NCI-H748 (cell line): ENCODE measurements around the gene SMTN.
"Not testable (repeated sequence)": the region's sequence is repeated elsewhere in the genome, so short reads cannot be mapped to it uniquely, and the experiment has no call there.

Experiments used
- DNase-seq: peaks from one replicate; lab custom pipeline; 2025; ENCODE audit not compliant: unreplicated experiment; lab: John Stamatoyannopoulos, UW

Gene SMTN

DNA sequence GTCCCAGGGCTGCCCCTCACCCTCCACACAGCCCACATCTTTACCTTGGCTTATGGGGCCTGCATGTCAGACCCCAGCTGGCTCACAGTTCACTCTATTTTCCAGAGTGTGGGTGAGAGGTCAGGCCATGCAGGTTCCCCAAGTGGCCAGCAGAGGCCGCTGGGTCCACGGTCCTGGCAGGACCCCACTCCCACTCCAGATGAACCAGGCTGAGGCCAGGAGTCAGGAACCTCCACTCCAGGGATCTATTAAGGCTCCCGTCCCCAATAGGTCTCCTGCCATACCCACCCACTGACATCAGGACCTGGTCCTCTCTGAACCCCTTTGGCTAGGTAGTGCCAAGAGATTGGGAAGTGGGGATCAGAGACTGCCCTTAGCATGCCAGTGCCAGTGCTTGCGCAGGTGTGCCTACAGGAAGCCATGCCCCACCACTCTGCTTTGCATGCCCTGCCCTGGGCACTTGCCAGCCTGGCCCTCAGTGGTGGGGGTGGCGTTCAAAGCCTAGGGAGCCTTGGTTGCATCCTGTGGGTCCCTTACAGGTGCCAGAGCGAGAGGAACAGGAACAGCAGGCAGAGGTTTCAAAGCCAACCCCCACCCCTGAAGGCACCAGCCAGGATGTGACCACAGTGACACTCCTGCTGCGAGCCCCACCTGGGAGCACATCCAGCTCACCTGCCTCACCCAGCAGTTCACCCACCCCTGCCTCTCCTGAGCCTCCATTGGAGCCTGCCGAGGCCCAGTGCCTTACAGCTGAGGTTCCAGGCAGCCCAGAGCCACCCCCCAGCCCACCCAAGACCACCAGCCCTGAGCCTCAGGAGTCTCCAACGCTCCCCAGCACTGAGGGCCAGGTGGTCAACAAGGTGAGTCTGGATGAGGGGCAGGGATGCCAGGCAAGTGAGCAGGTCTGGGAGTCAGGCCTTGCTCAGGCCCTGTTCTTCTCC, 8.3 kb downstream of the SMTN start:
- peak; percentile 16 for DNase-seq

DNA sequence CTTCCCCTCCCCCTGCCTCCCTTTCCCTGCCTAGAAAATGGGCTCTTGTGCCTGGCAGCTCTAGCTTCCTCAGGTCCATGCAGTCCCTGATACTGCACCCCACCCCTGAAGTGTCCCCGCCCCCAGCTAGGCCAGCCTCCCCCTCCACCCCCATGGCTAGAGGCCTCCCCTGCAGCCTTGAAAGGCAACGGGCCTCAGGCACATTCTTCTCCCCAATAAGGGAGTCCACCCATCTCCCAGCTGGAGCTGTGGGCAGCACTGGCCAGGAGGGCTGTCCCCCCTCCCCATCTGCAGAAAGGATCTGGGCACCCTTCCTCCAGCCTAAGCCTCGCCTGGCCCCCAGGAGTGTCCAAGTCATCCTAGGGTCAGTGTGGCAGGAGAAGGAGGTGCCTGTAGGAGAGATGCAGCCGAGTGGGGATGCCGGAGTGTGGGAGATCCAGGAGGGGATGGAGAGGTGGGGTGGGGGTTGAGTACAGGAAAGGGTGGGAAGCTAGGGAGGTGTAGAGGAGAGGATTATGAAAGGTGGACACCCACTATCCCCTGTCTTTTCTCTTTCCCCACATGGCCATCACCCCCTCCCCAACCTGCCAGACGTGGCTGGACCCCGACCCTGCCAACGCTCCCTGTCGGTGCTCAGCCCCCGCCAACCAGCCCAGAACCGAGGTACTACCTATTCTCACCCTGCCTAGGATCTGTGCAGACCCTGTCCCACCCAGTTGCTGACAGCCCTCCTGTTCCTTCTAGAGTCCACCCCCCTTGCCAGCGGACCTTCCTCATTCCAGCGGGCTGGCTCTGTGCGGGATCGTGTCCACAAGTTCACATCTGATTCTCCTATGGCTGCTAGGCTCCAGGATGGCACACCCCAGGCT, 9.3 kb downstream of the SMTN start:
- no peak for DNase-seq

DNA sequence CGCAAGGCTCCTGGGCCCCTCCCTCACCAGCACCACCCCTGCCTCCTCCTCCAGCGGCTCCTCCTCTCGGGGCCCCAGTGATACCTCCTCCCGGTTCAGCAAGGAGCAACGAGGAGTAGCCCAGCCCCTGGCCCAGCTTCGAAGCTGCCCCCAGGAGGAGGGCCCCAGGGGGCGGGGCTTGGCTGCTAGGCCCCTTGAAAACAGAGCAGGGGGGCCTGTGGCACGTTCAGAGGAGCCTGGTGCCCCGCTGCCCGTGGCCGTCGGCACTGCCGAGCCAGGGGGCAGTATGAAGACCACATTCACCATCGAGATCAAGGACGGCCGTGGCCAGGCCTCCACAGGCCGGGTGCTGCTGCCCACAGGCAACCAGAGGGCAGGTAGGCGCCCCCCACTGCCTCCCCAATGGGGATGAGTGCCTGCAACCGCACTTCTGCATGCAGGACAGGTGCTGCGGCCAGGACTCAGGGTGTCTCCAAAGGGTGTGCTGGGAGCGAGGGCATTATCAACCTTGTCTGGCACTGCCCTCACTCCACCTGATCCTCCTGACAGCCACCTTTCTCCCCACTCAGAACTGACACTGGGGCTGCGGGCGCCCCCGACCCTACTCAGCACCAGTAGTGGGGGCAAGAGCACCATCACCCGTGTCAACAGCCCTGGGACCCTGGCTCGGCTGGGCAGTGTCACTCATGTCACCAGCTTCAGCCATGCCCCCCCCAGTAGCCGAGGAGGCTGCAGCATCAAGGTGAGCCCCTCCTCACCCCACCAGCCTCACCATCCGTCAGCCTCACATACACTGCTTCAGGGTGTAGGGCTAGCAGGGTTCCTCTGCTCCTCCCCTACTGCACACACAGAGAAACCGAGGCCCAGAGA, 10.2 kb downstream of the SMTN start:
- DNase-seq = no peak

DNA sequence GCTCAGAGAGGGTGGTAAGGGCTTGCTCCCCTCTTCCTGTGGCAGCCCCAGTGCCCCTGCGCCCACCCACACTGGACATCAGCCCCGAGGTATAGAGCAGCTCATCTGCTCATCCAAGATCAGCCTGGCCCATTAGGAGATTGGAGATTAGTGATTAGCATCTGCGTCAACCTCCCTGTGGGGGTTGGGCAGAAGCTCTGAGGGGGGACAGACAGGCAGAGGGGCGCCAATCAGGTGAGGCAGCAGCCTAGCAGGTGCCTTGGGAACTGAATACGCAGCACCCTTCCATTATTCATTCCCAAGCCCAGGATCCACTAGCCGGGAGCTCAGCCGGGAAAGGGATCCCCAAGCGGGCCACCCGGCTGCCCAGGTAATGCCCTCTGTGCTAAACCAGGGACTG, 11.0 kb downstream of the SMTN start:
- DNase-seq = no peak

DNA sequence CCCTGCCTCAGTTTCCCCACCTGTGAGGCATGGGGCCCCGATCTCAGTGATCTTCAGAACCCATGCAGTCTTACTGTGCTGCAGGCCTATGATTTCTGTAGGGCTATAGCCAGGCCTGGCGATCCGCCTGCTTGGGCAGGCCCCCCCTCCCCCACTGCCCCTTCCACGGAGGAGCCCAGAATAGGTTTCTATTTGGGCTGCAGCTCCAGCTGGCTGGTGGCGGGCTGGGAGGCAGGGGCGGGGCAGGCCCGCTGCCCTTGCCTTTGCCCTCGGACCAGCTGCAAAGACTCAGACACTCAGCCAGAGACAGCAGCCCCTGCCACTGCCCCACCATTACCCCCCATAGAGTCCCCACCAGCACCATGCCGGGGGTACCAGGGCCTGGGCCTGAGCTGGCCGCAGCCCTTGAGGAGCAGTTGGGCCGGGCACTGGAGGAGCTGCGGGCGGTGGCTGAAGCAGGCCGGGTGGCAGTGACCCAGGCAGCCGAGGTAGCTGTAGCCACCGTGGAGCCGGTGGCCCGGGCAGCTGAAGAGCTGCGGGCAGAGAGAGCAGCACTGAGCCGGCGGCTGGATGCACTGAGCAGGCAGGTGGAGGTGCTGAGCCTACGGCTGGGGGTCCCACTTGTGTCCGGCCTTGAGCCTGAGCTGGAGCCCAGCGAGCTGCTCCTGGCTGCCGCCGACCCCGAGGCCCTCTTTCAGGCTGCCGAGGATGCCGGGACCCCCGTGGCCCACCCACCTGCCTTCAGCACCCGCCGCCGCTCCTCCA, 12.2 kb downstream of the SMTN start:
- DNase-seq = no peak

DNA sequence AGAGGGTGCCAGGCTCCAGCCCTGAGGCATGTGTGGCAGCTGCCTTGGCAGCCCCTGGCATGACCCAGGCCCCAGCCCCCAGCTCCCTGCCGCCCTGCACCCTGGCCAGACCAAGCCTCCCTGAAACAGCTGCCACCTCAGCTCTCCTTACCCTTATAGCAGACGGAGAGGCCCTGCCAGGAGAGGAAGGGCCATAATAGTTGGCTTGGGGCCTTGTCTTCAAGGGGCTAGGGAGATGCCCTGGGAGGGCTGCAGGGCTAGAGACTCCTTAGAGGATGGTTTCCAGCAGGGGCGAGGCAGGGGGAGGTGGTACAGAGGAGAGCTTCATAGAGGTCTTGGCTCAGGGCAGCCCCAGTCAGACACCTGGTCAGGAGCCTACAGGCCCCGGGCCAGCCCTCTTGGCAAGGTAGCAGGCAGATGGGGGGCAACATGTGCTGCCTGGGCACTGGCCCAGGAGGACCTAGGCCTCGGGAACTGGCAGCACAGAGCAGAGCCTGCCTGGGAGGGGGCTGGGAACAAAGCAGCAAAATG, 13.0 kb downstream of the SMTN start:
- no peak for DNase-seq

DNA sequence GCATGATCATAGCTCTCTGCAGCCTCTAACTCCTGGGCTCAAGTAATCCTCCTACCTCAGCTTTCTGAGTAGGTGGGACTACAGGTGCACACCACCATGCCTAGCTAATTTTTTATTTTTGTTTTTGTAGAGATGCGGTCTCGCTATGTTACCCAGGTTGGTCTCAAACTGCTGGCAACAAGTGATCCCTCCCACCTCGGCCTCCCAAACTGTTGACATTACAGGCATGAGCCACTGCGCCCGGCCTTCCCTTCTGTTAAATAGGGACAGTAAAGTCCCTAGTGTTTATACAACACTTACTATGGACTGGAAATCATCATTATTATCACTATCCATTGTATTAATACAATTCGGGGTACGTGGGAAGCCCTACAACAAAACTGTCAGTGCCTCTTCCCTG, 13.6 kb downstream of the SMTN start:
- no peak for DNase-seq

DNA sequence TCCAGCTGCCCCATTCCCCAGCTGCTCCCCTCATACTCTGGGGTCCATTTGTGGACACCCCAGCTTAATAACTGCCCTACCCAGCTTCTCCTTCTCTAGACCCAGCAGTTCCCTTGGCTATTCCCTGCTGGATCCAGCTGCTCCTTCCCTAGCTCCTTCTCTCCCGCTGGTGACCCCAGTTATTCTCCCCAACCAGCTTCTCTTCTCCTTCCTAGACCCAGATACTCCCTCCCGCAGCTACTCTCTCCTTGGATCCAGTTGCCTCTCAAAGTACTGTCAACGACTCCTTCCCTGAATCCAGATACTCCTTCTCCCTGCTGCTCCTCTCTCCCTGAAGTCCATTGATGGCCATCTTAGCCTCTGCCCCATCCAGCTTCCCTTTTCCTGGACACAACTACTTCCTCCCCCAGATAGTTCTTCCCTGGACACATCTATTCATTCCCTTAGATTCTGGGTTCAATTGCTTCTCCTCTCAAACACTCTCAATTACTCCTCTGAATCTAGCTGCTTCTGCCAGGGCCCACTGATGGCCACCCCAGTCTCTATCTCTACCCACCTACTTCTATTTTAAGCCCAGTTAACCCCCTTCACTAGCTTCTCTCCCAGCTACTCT, 14.6 kb downstream of the SMTN start:
- DNase-seq = no peak

DNA sequence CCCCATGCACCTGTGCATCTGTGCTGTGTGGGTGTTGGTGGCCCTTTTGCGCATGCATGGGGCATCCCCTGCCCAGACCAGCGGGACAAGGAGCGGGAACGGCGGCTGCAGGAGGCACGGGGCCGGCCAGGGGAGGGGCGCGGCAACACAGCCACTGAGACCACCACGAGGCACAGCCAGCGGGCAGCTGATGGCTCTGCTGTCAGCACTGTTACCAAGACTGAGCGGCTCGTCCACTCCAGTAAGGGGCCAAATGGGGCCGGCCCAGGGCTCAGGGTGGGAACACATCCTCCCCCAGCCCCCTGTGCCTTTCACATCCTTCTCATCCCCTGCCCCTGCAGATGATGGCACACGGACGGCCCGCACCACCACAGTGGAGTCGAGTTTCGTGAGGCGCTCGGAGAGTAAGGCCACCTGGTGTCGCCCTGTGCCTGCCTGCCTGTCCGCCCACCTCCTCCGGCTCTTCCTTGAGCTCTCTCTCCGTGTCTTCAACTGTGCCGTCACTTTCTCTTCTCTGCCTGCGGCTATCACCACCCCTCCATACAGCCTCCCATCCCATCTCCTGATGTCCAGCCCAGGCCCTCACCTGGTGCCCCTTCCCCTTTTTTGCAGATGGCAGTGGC, 15.7 kb downstream of the SMTN start:
- no peak for DNase-seq

DNA sequence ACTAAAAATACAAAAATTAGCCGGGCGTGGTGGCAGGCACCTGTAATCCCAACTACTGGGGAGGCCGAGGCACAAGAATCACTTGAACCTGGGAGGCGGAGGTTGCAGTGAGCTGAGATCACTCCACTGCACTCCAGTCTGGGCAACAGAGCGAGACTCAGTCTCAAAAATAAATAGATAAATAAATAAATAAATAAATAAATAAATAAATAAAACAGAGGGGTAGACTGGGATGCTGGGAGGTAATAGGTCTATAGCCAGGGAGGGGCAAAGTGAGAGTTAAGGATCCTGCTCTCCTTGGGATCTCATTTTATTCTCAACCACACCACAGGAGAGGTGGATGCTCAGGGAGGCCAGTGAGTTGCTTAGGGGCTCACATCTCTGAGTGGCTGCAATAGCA, 16.4 kb downstream of the SMTN start:
- not testable (repeated sequence) for DNase-seq

DNA sequence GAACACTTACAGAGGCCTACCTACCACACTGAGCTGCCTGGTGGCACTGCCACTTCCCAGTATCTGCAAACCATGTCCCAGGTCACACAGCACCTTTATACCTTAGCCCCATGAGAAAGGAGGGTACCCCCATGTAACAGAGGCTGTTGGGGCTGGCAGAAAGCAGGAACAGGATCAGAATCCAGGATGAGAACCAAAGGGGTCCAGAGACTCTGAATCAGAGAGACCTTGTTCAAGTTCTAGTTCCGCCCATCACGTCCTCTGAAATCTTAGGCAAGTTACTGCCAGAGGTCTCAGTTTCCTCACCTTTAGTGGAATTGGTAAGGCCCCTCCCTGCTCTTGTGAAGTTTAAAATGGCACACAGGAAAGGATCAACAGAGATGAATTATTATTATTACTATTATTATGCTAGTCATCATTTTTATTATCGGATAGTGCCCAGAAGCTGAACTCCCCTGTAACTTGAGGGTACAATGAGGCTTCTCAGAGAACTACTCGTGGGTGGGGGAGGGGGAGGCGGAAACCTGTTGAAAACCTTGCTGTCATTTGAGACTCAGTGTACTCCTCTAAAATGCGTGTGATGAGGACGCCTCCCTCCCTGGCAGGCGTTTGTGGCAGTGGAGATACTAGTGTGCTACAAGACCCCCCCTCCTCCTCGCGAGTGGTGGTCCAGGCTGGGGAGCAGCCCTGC, 17.0 kb downstream of the SMTN start:
- DNase-seq = no peak

DNA sequence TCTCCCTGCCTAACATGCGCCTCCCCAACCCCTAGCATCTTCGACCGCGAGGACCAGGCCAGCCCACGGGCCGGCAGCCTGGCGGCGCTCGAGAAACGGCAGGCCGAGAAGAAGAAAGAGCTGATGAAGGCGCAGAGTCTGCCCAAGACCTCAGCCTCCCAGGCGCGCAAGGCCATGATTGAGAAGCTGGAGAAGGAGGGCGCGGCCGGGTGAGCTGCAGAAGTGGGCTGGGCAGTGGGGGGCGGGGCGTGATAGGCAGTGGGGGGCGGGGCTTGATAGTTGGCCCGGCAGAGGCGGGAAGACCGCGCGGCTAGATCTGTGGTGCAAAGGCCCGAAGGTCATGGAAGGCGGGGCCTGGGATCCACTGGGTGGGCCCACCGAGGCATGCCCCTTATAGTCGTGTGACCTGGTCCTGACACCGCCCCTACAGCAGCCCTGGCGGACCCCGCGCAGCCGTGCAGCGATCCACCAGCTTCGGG, 17.6 kb downstream of the SMTN start:
- no peak for DNase-seq

DNA sequence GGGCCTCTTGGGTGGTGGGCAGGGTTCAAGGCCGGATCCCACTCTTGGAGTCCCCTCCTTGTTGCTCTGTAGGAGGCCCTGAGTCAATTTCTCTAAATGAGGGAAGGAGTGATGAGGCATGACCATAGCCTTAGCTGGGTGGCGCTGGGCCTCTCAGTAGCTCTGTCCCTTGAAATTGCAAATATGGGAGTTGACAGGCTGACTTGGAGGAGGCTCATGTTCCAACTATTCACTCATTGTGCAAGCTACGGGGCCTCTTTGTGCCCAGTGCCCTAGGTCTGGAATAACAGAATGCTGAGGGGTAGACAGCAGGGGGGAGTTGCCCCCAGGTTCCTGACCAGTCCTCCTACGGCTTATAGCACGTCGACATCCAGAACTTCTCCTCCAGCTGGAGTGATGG, 18.3 kb downstream of the SMTN start:
- DNase-seq = no peak

DNA sequence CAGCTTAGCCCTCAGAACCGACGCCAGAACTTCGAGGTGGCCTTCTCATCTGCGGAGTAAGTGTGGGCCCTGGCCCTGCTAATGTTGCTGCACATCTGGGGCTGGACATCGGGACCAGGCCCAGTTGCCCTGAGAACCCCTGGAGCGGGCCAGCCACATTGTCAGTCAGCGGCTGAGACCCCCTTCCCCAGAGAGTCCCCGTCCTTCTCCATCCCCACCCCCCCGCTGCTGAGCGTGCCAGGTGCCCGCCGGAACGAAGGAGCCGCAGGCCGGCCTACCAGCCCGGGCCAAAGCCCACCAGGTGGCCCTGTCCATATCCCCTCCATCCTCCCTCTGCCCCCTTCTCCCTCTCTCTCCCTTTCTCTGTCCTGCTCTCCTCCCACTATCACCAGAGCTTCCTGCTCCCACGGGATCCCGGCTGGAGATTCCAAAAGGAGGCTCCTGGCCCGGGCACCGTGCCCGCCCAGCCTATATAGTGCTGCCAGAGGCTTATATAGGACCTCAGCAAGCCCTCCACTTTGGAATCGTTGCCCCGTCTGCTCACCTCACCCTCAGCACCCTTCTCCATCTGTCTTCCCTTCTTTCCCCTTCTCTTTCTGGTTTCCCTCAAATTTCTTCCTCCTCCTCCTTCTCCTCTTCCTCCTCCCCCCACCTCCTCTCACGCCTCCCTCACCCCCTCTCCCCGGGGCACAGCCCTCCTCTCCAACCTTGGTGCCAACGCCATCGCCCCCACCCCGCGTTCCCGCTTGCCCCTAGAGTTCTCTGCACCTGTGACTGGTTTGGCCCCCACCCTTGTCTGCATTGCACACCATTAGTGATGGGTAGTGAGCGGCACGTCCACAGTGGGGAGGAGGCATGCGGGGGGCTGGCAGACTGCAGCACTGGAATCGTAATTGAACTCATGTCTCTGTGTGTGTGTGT, 19.0 kb downstream of the SMTN start:
- DNase-seq = no peak

DNA sequence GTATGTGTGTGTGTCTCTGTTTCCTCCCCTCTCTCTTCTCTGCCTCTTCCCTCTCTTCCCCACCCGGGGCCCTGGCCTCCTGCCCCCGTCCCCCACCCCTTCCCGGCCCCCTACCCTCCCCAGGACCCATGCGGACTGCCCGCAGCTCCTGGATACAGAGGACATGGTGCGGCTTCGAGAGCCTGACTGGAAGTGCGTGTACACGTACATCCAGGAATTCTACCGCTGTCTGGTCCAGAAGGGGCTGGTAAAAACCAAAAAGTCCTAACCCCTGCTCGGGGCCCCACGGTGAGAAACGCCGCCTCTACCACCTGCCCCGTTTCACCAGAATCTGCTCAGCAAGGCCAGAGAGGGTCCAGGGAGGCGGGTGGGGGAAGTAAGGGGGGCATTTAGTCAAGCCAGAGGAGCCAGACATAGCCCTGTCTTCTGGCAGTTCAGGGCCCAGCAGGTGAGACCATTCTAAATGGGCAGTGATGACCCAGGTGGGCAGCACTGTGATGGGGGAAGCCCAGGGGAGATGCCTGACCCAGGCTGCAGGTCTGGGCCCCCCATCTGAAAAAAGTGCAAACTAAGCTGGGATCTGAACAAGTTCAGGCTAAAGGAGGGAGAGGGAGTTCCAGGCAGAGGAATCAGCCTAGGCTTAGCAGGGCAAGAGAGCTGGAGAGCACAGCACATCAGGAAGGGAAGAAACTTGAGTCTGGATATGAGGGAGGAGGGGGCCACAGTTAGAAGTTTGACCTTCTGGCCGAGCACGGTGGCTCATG, 19.8 kb downstream of the SMTN start:
- DNase-seq = no peak

DNA sequence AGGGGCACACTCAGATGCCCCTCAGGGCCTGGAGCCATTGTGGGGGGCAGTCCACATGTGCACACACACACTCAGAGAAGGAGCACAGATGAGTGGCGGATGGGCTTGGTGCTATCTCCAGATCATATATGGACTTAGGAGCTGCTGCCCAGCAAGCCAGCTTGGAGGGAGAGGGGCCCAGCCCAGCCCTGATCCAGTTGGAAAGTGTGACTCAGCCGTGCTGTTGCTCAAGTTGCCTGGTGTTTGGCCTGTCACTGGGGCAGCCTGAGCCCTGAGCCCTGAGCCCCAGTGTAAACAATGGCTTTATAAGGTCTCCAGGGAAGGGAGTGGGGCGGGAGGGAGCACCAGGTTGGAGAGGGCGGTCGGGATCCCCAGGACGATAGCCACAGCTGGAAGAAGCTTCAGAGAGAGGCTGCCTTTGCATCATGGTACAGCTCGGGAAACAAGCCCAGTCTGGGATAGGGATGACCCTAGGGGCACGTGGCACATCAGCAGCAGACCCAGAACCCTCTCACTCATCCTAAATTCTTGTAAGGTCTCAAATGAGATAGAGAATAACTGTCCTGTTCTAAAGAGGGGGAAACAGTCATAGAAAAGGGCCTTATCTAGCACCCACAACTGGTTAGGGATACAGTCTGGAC, 21.4 kb downstream of the SMTN start:
- no peak for DNase-seq
